Heart right ventricle (tissue), 16 donors: ENCODE measurements around the gene MT1H. TPM values are rescaled to one million over a fixed set of nuclear protein-coding genes. Genes with fewer than 3 reads are reported as not detected.

Experiments used
- ATAC-seq, 8 donors: fragments of 200-7000 bp; cut with Tn5 transposase; one replicate each; pipeline ENCODE4 v1.9.1; 2020; ENCODE audit warnings: mild to moderate bottlenecking in 8 of 8, moderate library complexity in 8 of 8, moderate number of reproducible peaks in 1 of 8
- DNase-seq, 2 donors: peaks; one replicate each; pipeline ENCODE4 v3.0.0-alpha.2; 2020
- H3K27ac ChIP-seq, 10 donors: fragments of 200-600 bp; sonication (generic) in 2 of 10; one replicate each; pipeline versions ENCODE4 v1.5.0 to v1.8.0; 2020 to 2022; ENCODE audit warnings: mild to moderate bottlenecking in 3 of 10
- H3K27me3 ChIP-seq, 7 donors: fragments of 200-600 bp; one replicate each; pipeline ENCODE4 v1.8.0; 2021 to 2022; ENCODE audit warnings: mild to moderate bottlenecking in 2 of 7
- H3K36me3 ChIP-seq, 9 donors: fragments of 200-600 bp; sonication (generic) in 1 of 9; one replicate each; pipeline versions ENCODE4 v1.5.0 to v1.8.0; 2020 to 2022; ENCODE audit warnings: mild to moderate bottlenecking in 2 of 9
- H3K4me1 ChIP-seq, 9 donors: fragments of 200-600 bp; sonication (generic) in 1 of 9; one replicate each; pipeline versions ENCODE4 v1.5.0 to v1.8.0; 2020 to 2022; ENCODE audit warnings: mild to moderate bottlenecking in 4 of 9
- H3K4me3 ChIP-seq, 10 donors: fragments of 200-600 bp; sonication (generic) in 2 of 10; one replicate each; pipeline versions ENCODE4 v1.5.0 to v1.8.0; 2020 to 2022; ENCODE audit warnings: mild to moderate bottlenecking in 7 of 10, moderate library complexity in 2 of 10
- H3K9me3 ChIP-seq, 11 donors: fragments of 200-600 bp in 10 of 11; sonication (generic) in 2 of 11; one replicate each; pipeline versions ENCODE4 v1.5.0 to v1.8.0; 2013 to 2022; ENCODE audit warnings: mild to moderate bottlenecking in 2 of 11, control low read depth in 1 of 11, moderate library complexity in 1 of 11
- WGBS, 2 donors: extraction: QIAGEN DNeasy Blood & Tissue Kit; methylation state at CpG; one replicate each; pipeline ENCODE4 v1.1.7; 2013; ENCODE audit warnings: inconsistent platforms in 1 of 2; 5-methylcytosine and 5-hydroxymethylcytosine counted together
- intact Hi-C, 10 donors: fragments of 100-400 bp; cut with DNase I; formaldehyde crosslinking; loops; one replicate each; pipeline versions ENCODE4 v1.11.1 to v1.14.2; 2022
- polyA plus RNA-seq, 2 donors: library from polyadenylated mRNA; stranded (reverse); fragments of 200-250 nt; gene quantifications; one replicate each; pipeline ENCODE4 v1.2.3, GENCODE V29; 2013
- total RNA-seq, 10 donors: library from RNA; stranded (reverse); fragmentation: NEBNext Ultra II Directional in 3 of 10; extraction: Animal tissue kit (Norgen Biotek cat#: 25700) in 3 of 10; gene quantifications; one replicate each; pipeline versions ENCODE4 v1.2.1 to v1.2.4, GENCODE V29; 2021 to 2023
- TF ChIP-seq, protein P1 (sequence below), 9 donors: fragments of 200-600 bp; sonication (generic) in 2 of 9; IDR thresholded peaks; one replicate each; pipeline versions ENCODE4 v1.5.0 to v1.8.0; 2021 to 2022; ENCODE audit warnings: antibody characterized with exemption in 9 of 9, mild to moderate bottlenecking in 5 of 9, moderate library complexity in 1 of 9
- donor health status: Arrhythmogenic right ventricular cardiomyopathy.
- donor health status: ischemic (EF 13 %, LVEDD 7.1; RV severe dilation, severe dysfunction).
- donor health status: healthy with polysubstance abuse.
- donor health status: DM: no; HTN: yes; CAD: no.
- donor health status: DM: no; HTN: no; CAD: no.
- donor health status: ischemic (EF 25% LVEDD 6.9; RV normal size, moderate dysfunction).
- donor health status: ischemic (EF 25% LVEDD 5.7; RV mildly dilated, moderate dysfunction).
- donor health status: healthy.
- donor health status: DM: yes; HTN: yes; CAD: no.
- donor health status: Ischemic cardiomyopathy.
- donor health status: ischemic (EF 35%, LVEDD 5.7; RV mildly dilated, moderate dysfunction).
- donor health status: nonischemic (EF 11% LVEDD 7.7; RV severe dilation, severe dysfunction).
- donor health status: DM: yes; HTN: yes; CAD: no.
- donor health status: PGD.
- donor health status: ischemic (EF 29% LVEDD 5.4; RV normal size, mild dysfunction).
- donor health status: nonischemic (EF 23%, LVEDD 6.1; RV moderate dilation, normal function).

The MT1H gene
- total and polyA plus RNA-seq, 12 donors = 2.4 TPM; not detected in 11

DNA sequence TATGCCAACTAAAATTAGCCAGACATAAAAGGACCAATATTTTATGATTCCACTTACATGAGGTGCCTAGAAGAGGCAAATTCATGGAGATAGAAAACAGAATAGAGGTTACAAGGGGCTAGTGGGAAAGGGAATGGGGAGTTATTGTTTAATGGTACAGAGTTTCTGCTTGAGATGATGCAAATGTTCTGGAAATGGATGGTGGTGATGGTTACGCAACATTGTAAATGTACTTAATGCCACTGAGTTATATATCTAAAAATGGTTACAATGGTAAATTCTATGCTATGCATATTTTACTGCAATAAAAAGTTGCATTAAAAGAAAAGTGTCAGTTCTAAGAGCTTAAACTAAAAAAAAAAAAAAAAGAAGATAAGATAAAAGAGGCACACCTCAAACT lies 30.6 kb downstream of the MT1H start:
- Histone ChIP-seq H3K27ac (no peak overlapping the region), H3K36me3 (no peaks in the 10 kb centered on the region), H3K4me1 (peaks cover 0 to 9% (median 0%) of the 10 kb centered on the region in 9 donors), H3K4me3 (no peak overlapping the region), H3K9me3 (peaks cover 0 to 10% (median 0%) of the 10 kb centered on the region in 11 donors), H3K27me3 (no peaks in the 10 kb centered on the region)
- no peak for ATAC-seq
- WGBS, 2 donors = 11 to 96% methylated on average over 1 of the region's 1 CpG
- no peak for DNase-seq
- intact Hi-C loops = loop anchor here in 9 of 10 donors (1.0 to 10.0 kb wide), 8 partner anchors 97 to 188 kb away; no protein-coding TSS in a partner anchor
- TF ChIP-seq, protein P1, sequence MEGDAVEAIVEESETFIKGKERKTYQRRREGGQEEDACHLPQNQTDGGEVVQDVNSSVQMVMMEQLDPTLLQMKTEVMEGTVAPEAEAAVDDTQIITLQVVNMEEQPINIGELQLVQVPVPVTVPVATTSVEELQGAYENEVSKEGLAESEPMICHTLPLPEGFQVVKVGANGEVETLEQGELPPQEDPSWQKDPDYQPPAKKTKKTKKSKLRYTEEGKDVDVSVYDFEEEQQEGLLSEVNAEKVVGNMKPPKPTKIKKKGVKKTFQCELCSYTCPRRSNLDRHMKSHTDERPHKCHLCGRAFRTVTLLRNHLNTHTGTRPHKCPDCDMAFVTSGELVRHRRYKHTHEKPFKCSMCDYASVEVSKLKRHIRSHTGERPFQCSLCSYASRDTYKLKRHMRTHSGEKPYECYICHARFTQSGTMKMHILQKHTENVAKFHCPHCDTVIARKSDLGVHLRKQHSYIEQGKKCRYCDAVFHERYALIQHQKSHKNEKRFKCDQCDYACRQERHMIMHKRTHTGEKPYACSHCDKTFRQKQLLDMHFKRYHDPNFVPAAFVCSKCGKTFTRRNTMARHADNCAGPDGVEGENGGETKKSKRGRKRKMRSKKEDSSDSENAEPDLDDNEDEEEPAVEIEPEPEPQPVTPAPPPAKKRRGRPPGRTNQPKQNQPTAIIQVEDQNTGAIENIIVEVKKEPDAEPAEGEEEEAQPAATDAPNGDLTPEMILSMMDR (IDR thresholded peaks at IDR 0.05) = no peak

DNA sequence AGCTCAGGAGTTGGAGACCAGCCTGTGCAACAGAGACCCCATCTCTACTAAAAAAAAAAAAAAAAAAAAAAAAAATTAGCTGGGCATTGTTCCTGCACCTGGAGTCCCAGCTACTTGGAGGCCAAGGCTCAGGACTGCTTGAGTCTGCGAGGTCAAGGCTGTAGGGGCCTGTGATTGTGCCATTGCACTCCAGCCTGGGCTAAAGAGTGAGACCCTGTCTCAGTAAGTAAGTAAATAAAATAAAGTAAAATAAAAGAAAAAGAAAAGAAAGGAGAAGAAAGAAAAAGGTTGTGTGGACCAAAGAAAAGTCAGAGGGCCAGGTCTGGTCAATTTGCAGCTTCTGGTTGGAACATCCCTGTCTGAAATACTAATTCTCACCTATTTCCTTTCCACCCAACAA lies 31.0 kb downstream of the MT1H start:
- Histone ChIP-seq H3K9me3 (peaks cover 0 to 10% (median 0%) of the 10 kb centered on the region in 11 donors), H3K27me3 (no peaks in the 10 kb centered on the region), H3K27ac (no peak overlapping the region), H3K4me3 (no peak overlapping the region), H3K4me1 (peaks cover 0 to 9% (median 0%) of the 10 kb centered on the region in 9 donors), H3K36me3 (no peaks in the 10 kb centered on the region)
- TF ChIP-seq, protein P1 (IDR thresholded peaks at IDR 0.05) = no peak
- intact Hi-C loops = loop anchor here in 9 of 10 donors (1.0 to 10.0 kb wide), 8 partner anchors 98 to 188 kb away; no protein-coding TSS in a partner anchor
- DNase-seq = no peak
- no peak for ATAC-seq
- 92 to 95% methylated on average over 1 of the region's 1 CpG for WGBS, 2 donors

DNA sequence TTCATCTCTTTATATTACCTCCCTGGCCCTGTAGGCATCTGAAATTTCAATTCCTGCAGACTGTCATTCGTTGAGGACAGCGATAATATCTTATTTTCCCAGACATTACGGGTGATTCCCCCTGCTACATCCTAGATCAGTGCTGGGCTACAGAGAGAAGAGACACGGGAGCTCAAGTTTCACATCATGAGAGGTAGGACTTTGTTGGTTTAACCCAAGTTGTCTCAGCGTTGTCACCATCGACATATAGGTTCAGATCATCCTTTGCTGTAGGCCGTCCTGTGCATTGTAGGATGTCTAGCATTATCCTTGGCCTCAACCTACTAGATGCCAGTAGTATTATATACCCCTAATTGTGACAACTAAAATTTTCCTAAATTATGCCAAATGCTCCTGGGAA lies 31.9 kb downstream of the MT1H start:
- Histone ChIP-seq H3K9me3 (peaks cover 0 to 10% (median 0%) of the 10 kb centered on the region in 11 donors), H3K36me3 (no peaks in the 10 kb centered on the region), H3K27me3 (no peaks in the 10 kb centered on the region), H3K27ac (no peak overlapping the region), H3K4me1 (peaks cover 0 to 9% (median 0%) of the 10 kb centered on the region in 9 donors), H3K4me3 (no peak overlapping the region)
- TF ChIP-seq, protein P1 (IDR thresholded peaks at IDR 0.05) = no peak
- intact Hi-C loops = loop anchor here in 9 of 10 donors (2.0 to 10.0 kb wide), 7 partner anchors 99 to 189 kb away; no protein-coding TSS in a partner anchor
- 85 to 88% methylated on average over 7 of the region's 7 CpGs for WGBS, 2 donors
- ATAC-seq (peak in 2 of 8 donors; percentile 29 to 31), DNase-seq (no peak)

DNA sequence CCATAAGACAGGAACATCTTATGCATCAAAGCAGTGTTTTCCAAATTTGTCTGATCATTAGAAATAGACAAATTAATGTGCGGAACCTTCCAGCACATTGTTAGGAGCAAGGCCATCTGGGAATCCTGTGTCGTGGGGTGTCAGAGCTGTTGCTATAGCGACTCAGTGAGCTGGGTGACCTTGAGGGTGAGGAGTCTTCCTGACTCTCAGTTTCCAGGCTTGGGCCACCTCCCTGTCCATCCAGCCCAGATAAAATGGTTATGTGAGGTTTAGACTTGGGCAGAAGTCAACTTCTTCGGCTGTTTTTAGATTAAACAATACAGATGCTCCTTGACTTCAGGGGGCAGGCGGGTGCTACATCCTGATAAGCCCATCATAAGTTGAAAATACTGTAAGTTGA lies 33.2 kb downstream of the MT1H start:
- 81 to 89% methylated on average over 5 of the region's 5 CpGs for WGBS, 2 donors
- Histone ChIP-seq H3K4me1 (peaks cover 0 to 9% (median 0%) of the 10 kb centered on the region in 9 donors), H3K27me3 (no peaks in the 10 kb centered on the region), H3K27ac (no peak overlapping the region), H3K4me3 (no peak overlapping the region), H3K36me3 (no peaks in the 10 kb centered on the region), H3K9me3 (peaks cover 0 to 4% (median 0%) of the 10 kb centered on the region in 11 donors)
- intact Hi-C loops = loop anchor here (1.0 to 10.0 kb wide), 14 partner anchors 29 to 191 kb away; no protein-coding TSS in a partner anchor
- TF ChIP-seq, protein P1 (IDR thresholded peaks at IDR 0.05) = no peak
- ATAC-seq (no peak), DNase-seq (no peak)
